ENCODE data around the gene SGMS2. TPM values are rescaled to one million over a fixed set of nuclear protein-coding genes. Genes with fewer than 3 reads are reported as not detected.

The SGMS2 gene
- total and polyA plus RNA-seq, 10 of the 15 experiments (the other 5 are each of a cell fraction or from before 2014, with no cell fraction given) = under 0.01 to 3.2 (median 0.17) TPM; not detected in 4

DNA sequence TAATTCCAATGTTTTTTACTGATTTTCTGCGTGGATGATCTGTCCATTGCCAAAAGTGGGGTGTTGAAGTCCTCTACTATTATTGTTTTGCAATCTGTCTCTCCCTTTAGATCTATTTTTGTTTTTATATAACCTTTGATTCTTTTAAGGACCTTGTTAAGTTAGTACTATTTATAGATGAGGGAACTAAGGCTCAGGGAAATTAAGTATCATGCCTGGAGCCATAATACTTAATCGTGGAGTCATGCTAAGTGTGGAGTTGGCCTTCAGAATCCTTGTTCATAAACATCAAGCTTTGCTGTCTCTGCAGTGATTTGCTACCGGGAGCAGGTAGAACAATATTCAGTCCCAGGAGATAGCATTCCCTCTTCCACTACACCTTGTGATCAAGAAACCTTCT is 31.0 kb downstream of the SGMS2 start (continued):
- TF ChIP-seq HSF1 (IDR thresholded peaks at IDR 0.05; ENCODE audit: low read depth, low read length) (no peak), NBN (IDR thresholded peaks at IDR 0.05) (no peak)

DNA sequence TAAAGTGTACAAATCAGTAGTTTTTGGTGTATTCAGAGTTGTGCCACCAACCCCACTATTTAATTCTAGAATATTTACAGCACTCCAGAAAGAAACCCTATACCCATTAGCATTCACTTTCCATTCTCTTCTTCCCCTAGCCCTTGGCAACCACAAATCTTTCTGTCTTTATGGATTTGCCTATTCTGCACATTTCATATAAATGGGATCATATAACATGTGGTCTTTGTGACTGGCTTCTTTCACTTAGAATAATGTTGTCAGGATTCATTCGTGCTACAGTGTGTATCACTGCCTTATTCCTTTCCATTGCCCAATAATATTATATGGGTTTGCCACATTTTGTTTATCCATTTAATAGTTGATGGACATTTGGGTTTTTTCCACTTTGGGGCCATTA is 32.2 kb downstream of the SGMS2 start:
- H3K27ac ChIP-seq (ENCODE audit: control insufficient read depth, insufficient read depth) = no peak overlapping the region
- intact Hi-C loops (cut with micrococcal nuclease; ENCODE audit: unreplicated experiment) = no loop called here
- no peak for DNase-seq (ENCODE audit: low read depth, low spot score)
- H3K36me3 ChIP-seq (ENCODE audit: control insufficient read depth in 2 of 2, insufficient read depth in 2 of 2, low read length in 1 of 2) = no peaks in the 10 kb centered on the region
- no peak for ATAC-seq
- BruUV-seq (replicated peaks) = no TSS peak
- ChIA-PET CTCF (no interaction called here), SMC1A (ENCODE audit: uncharacterized antibody, unreplicated experiment) (no interaction called here), POLR2A (no interaction called here), RAD21 (ENCODE audit: unreplicated experiment) (no interaction called here)
- no peaks in the 10 kb centered on the region for H3K4me1 ChIP-seq (ENCODE audit: control insufficient read depth, insufficient read depth, low read length)
- FAIRE-seq = no peak
- in situ Hi-C loops (cut with MboI) = no loop called here
- no peaks in the 10 kb centered on the region for H4K20me1 ChIP-seq (ENCODE audit: control insufficient read depth, insufficient read depth)
- H3K4me3 ChIP-seq = no peak overlapping the region
- no peak overlapping the region for H2AFZ ChIP-seq (ENCODE audit: control insufficient read depth, low read depth, low read length)
- H3K9ac ChIP-seq (ENCODE audit: control insufficient read depth, insufficient read depth, low read length) = no peak overlapping the region
- no peaks in the 10 kb centered on the region for H3K27me3 ChIP-seq (replicated peaks in 1 of 2; ENCODE audit: control insufficient read depth in 2 of 2, insufficient read depth in 2 of 2, low read length in 1 of 2)
- WGBS (ENCODE audit: insufficient coverage, insufficient replicate concordance, low lambda C conversion rate, missing lambda C conversion rate) = 0% methylated on average over 1 of the region's 1 CpG
- H3K4me2 ChIP-seq (ENCODE audit: control insufficient read depth, insufficient read depth) = no peak overlapping the region
- H3K9me3 ChIP-seq (replicated peaks; ENCODE audit: control insufficient read depth, insufficient read depth, low read length) = no peaks in the 10 kb centered on the region
- H3K79me2 ChIP-seq (ENCODE audit: control insufficient read depth, insufficient read depth, low read length) = no peaks in the 10 kb centered on the region
- TF ChIP-seq POLR2AphosphoS5 (IDR thresholded peaks at IDR 0.05; ENCODE audit: low read length) = no peak
- no peak for TF ChIP-seq BACH1 (IDR thresholded peaks at IDR 0.05; ENCODE audit: borderline replicate concordance)
- TF ChIP-seq SPI1 (IDR thresholded peaks at IDR 0.05; ENCODE audit: borderline replicate concordance, insufficient read depth, low read depth, low read length) = no peak
- no peak for TF ChIP-seq ZBTB33 (IDR thresholded peaks at IDR 0.05)
- TF ChIP-seq STAT1 (conservative IDR thresholded peaks at IDR 0.05) = no peak
- no peak for TF ChIP-seq RBBP5 (conservative IDR thresholded peaks at IDR 0.05)
- TF ChIP-seq SMAD5 (IDR thresholded peaks at IDR 0.05; ENCODE audit: low read depth) = no peak
- no peak for TF ChIP-seq IRF5 (IDR thresholded peaks at IDR 0.05; ENCODE audit: borderline replicate concordance)
- TF ChIP-seq POLR2AphosphoS2 (IDR thresholded peaks at IDR 0.05; ENCODE audit: low read depth, low read length) = no peak
- TF ChIP-seq YBX1 (IDR thresholded peaks at IDR 0.05) = no peak
- TF ChIP-seq NR2C1 (IDR thresholded peaks at IDR 0.05) = no peak
- no peak for TF ChIP-seq RELA (IDR thresholded peaks at IDR 0.05; ENCODE audit: borderline replicate concordance, partially characterized antibody)
- no peak for TF ChIP-seq STAT3 (IDR thresholded peaks at IDR 0.05; ENCODE audit: low read depth, low read length)
- TF ChIP-seq SUPT20H (IDR thresholded peaks at IDR 0.05; ENCODE audit: borderline replicate concordance, control insufficient read depth, low read depth, low read length) = no peak
- no peak for TF ChIP-seq ZZZ3 (IDR thresholded peaks at IDR 0.05; ENCODE audit: control insufficient read depth, insufficient read length, low read depth)
- no peak for TF ChIP-seq HDAC6 (IDR thresholded peaks at IDR 0.05; ENCODE audit: unreplicated experiment)
- TF ChIP-seq NR2C2 (IDR thresholded peaks at IDR 0.05; ENCODE audit: borderline replicate concordance, control insufficient read depth, insufficient read length, low read depth) = no peak
- TF ChIP-seq EGR1 (IDR thresholded peaks at IDR 0.05; ENCODE audit: borderline replicate concordance in 1 of 2, low read depth in 2 of 2, low read length in 2 of 2) = no peak
- no peak for TF ChIP-seq CHD1 (IDR thresholded peaks at IDR 0.05; ENCODE audit: low read depth, low read length)
